ENCODE data around the gene FAM187B.

DNA sequence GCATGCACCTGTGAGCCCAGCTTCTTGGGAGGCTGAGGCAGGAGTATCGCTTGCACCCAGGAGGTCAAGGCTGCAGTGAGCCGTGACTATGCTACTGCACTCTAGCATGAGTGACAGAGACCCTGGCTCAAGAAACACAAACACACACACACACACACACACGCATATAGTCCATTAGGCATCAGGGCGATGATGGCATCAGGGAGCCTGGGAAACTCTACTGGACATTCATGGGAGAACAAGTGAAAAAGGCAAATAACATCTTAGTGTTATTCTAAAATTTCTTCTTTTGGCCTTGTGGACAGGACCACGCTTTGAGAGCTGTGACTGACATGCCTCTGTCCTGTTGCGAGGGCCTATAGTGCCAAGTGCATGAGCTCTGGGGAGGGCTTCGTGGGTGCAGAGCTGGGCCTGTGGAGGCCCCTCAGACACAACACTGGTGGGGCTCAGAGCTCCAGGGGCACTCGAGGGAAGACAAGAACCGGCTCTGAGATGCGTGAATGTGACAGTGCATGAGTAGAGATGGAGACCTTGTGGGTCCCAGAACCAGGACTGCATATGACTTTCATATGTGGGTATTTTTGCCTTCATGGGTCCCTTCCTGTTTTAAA, 32.3 kb upstream of the FAM187B start:
- no peak for TF ChIP-seq RAD21 (IDR thresholded peaks at IDR 0.05; ENCODE audit: low read depth)
- TF ChIP-seq, protein P1, sequence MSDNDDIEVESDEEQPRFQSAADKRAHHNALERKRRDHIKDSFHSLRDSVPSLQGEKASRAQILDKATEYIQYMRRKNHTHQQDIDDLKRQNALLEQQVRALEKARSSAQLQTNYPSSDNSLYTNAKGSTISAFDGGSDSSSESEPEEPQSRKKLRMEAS (IDR thresholded peaks at IDR 0.05): no peak
- TF ChIP-seq POLR2AphosphoS5 (IDR thresholded peaks at IDR 0.05; ENCODE audit: low read depth, low read length): no peak
- TF ChIP-seq POLR2A (IDR thresholded peaks at IDR 0.05; ENCODE audit: borderline replicate concordance, extremely low read depth, insufficient read depth, insufficient read length): no peak
- TF ChIP-seq, protein P2, sequence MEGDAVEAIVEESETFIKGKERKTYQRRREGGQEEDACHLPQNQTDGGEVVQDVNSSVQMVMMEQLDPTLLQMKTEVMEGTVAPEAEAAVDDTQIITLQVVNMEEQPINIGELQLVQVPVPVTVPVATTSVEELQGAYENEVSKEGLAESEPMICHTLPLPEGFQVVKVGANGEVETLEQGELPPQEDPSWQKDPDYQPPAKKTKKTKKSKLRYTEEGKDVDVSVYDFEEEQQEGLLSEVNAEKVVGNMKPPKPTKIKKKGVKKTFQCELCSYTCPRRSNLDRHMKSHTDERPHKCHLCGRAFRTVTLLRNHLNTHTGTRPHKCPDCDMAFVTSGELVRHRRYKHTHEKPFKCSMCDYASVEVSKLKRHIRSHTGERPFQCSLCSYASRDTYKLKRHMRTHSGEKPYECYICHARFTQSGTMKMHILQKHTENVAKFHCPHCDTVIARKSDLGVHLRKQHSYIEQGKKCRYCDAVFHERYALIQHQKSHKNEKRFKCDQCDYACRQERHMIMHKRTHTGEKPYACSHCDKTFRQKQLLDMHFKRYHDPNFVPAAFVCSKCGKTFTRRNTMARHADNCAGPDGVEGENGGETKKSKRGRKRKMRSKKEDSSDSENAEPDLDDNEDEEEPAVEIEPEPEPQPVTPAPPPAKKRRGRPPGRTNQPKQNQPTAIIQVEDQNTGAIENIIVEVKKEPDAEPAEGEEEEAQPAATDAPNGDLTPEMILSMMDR (IDR thresholded peaks at IDR 0.05 in 2 of 3, conservative IDR thresholded peaks at IDR 0.05 in 1 of 3; ENCODE audit: borderline replicate concordance in 1 of 3, insufficient read depth in 1 of 3, low read depth in 2 of 3, low read length in 2 of 3): no peak

All from HCT116 (cell line).